GM18951 (cell line): ENCODE data around the gene OR2AG1.
"Not testable (repeated sequence)": the region's sequence is repeated elsewhere in the genome, so short reads cannot be mapped to it uniquely, and the experiment has no call there.

Source experiments
- POLR2A ChIP-seq: IDR thresholded peaks from 4 replicates; pipeline ENCODE4 v1.6.1; 2011; ENCODE audit warnings: mild to moderate bottlenecking; ENCODE audit not compliant: insufficient read length, insufficient read depth; ENCODE audit errors: extremely low read depth
- in situ Hi-C: fragments of 300-500 bp; cut with MboI; formaldehyde crosslinking; loops from one replicate; pipeline ENCODE4 v1.12.0; 2022; ENCODE audit warnings: low sequenced_read_pairs, mixed read lengths, inconsistent platforms; ENCODE audit not compliant: unreplicated experiment

OR2AG1 gene

GRCh38 chr11:6755303-6755952, 27.4 kb upstream of the OR2AG1 start:
- in situ Hi-C loops: no loop called here
- TF ChIP-seq POLR2A: no peak

- in situ Hi-C loops: no loop called here
- TF ChIP-seq POLR2A: no peak
These were observed 26.9 kb upstream of the OR2AG1 start for GRCh38 chr11:6755953-6756347.

- in situ Hi-C loops: no loop called here
- no peak for TF ChIP-seq POLR2A
These were observed 25.4 kb upstream of the OR2AG1 start for GRCh38 chr11:6757373-6757967.

GRCh38 chr11:6771926-6772893, 10.6 kb upstream of the OR2AG1 start, which contains the start of gene OR2AG2:
Gene OR2AG2 (minus strand): TSS chr11:6771976. CDS start chr11:6768957, 3,019 bp downstream.
- in situ Hi-C loops: no loop called here
- TF ChIP-seq POLR2A: no peak

- no peak for TF ChIP-seq POLR2A
- in situ Hi-C loops: no loop called here
These were observed 4.3 kb upstream of the OR2AG1 start for GRCh38 chr11:6778518-6778917.

- in situ Hi-C loops: no loop called here
- TF ChIP-seq POLR2A: no peak
These were observed 2.0 kb upstream of the OR2AG1 start for GRCh38 chr11:6780829-6781228.

- no peak for TF ChIP-seq POLR2A
- in situ Hi-C loops: no loop called here
These were observed 7.7 kb downstream of the OR2AG1 start for GRCh38 chr11:6790546-6790945.

- TF ChIP-seq POLR2A: no peak
- in situ Hi-C loops: no loop called here
These were observed 11.8 kb downstream of the OR2AG1 start for GRCh38 chr11:6794639-6795038.

GRCh38 chr11:6799402-6799801, 16.6 kb downstream of the OR2AG1 start, which contains the start of gene OR6A2:
Gene OR6A2 (minus strand): TSS chr11:6799689. CDS start chr11:6795708, 3,981 bp downstream.
- in situ Hi-C loops: no loop called here
- TF ChIP-seq POLR2A: no peak

GRCh38 chr11:6801075-6801474, 18.3 kb downstream of the OR2AG1 start:
- in situ Hi-C loops: not testable (repeated sequence)

- TF ChIP-seq POLR2A: no peak
- in situ Hi-C loops: no loop called here
These were observed 29.7 kb downstream of the OR2AG1 start for GRCh38 chr11:6812390-6813005.

GRCh38 chr11:6813656-6814055, 30.8 kb downstream of the OR2AG1 start:
- in situ Hi-C loops: no loop called here
- TF ChIP-seq POLR2A: no peak

- in situ Hi-C loops: no loop called here
- TF ChIP-seq POLR2A: no peak
These were observed 34.9 kb downstream of the OR2AG1 start for GRCh38 chr11:6817694-6818093.
